K562 (cell line): Measurements from ENCODE around the gene TMEM123. TPM values are rescaled to one million over a fixed set of nuclear protein-coding genes. Genes with fewer than 3 reads are reported as not detected.

Source experiments
- ATAC-seq: fragments of 200-7000 bp; cut with Tn5 transposase; 3 replicates; pipeline ENCODE4 v1.9.1; 2020; ENCODE audit warnings: moderate library complexity
- BruUV-seq: library from RNA; stranded (reverse); fragments of 400-500 nt; replicated peaks from 2 replicates; lab custom pipeline; 2021; lab: Mats Ljungman, UMichigan
- CTCF ChIA-PET: fragments of 300-600 bp; formaldehyde crosslinking; extraction: SDS; loops from one replicate; lab custom pipeline; 2021; ENCODE audit warnings: low intra/inter-chr PET ratio; lab: Yijun Ruan, JAX
- POLR2A ChIA-PET: fragments of 300-600, 350-650 bp; sonication (Branson Sonifier 250); formaldehyde crosslinking; extraction: SDS; loops from one replicate; lab custom pipeline; 2021; ENCODE audit warnings: antibody characterized with exemption, inconsistent platforms; lab: Yijun Ruan, JAX
- DNase-seq, 4 experiments: peaks; one replicate each; pipeline versions ENCODE4 v3.0.0 to v3.0.0-alpha.2; 2011 to 2018; ENCODE audit warnings: low spot score in 3 of 4, mixed read lengths in 3 of 4; ENCODE audit errors: extremely low read depth in 1 of 4
- FAIRE-seq: peaks from 2 replicates; lab custom pipeline; 2011; peaks lifted over from hg19 to GRCh38; lab: Jason Lieb, UNC
- H2AFZ ChIP-seq: 2 replicates; pipeline ENCODE4 v1.6.0; 2011; ENCODE audit warnings: low read depth, low read length, control low read depth, inconsistent platforms
- H3K27ac ChIP-seq: fragments of 200-600 bp; 3 replicates; pipeline ENCODE4 v1.8.0; 2011; ENCODE audit warnings: low read depth, mild to moderate bottlenecking, control low read depth, inconsistent platforms, low read length, moderate library complexity, mixed read lengths; ENCODE audit errors: extremely low read depth
- H3K27me3 ChIP-seq, 2 experiments: fragments of 300-600 bp in 1 of 2; 2 replicates in 1 of 2; 3 replicates in 1 of 2; pipeline versions ENCODE4 v1.6.0 to v1.8.0; 2011; ENCODE audit warnings: inconsistent platforms in 2 of 2, low read length in 2 of 2, mild to moderate bottlenecking in 1 of 2, mixed read lengths in 1 of 2, moderate library complexity in 1 of 2; ENCODE audit not compliant: control insufficient read depth in 2 of 2, insufficient read depth in 2 of 2
- H3K36me3 ChIP-seq: fragments of 300-600 bp; 3 replicates; pipeline ENCODE4 v1.8.0; 2011; ENCODE audit warnings: mild to moderate bottlenecking, low read length, inconsistent platforms; ENCODE audit not compliant: control insufficient read depth, insufficient read depth
- H3K4me1 ChIP-seq, 2 experiments: fragments of 200-600 bp in 1 of 2; replicated peaks in 1 of 2; 2 replicates in 1 of 2; 3 replicates in 1 of 2; pipeline versions ENCODE4 v1.5.1 to v1.8.0; 2011; ENCODE audit warnings: inconsistent platforms in 2 of 2, low read length in 2 of 2, mild to moderate bottlenecking in 1 of 2, mixed read lengths in 1 of 2, moderate library complexity in 1 of 2; ENCODE audit not compliant: control insufficient read depth in 2 of 2, insufficient read depth in 2 of 2
- H3K4me2 ChIP-seq: 2 replicates; pipeline ENCODE4 v1.6.1; 2011; ENCODE audit warnings: low read length, control low read depth, inconsistent platforms, mixed read lengths; ENCODE audit not compliant: insufficient read depth
- H3K4me3 ChIP-seq: fragments of 200-600 bp; sonication (generic), shearing (Covaris generic); 2 replicates; pipeline ENCODE4 v1.5.1; 2016; ENCODE audit warnings: control low read depth, inconsistent platforms
- H3K79me2 ChIP-seq: fragments of 200-600 bp; 3 replicates; pipeline ENCODE4 v1.8.0; 2011; ENCODE audit warnings: low read length, inconsistent platforms; ENCODE audit not compliant: control insufficient read depth, insufficient read depth
- H3K9ac ChIP-seq, 2 experiments: 2 replicates each; pipeline versions ENCODE4 v1.6.0 to v1.6.1; 2011; ENCODE audit warnings: low read depth in 2 of 2, low read length in 2 of 2, control low read depth in 1 of 2, inconsistent platforms in 1 of 2, mild to moderate bottlenecking in 1 of 2, mixed read lengths in 1 of 2; ENCODE audit not compliant: insufficient read depth in 1 of 2
- H3K9me1 ChIP-seq: one replicate; pipeline ENCODE4 v1.6.0; 2011; ENCODE audit warnings: inconsistent platforms, mild to moderate bottlenecking, low read length, moderate library complexity; ENCODE audit not compliant: control insufficient read depth, insufficient read depth
- H3K9me3 ChIP-seq: replicated peaks from 2 replicates; pipeline ENCODE4 v1.5.1; 2011; ENCODE audit warnings: low read depth, low read length, inconsistent platforms; ENCODE audit not compliant: control insufficient read depth, insufficient read depth
- H4K20me1 ChIP-seq: replicated peaks from 2 replicates; pipeline ENCODE4 v1.6.1; 2011; ENCODE audit warnings: low read length, inconsistent platforms, mixed read lengths; ENCODE audit not compliant: control insufficient read depth, insufficient read depth
- ATF3 ChIP-seq, 2 experiments: fragments of 450-650 bp in 1 of 2; sonication (generic) in 1 of 2; formaldehyde crosslinking in 1 of 2; IDR thresholded peaks in 1 of 2; conservative IDR thresholded peaks in 1 of 2; 2 replicates each; pipeline versions ENCODE4 v1.6.1 to v1.8.1; 2016 to 2023; ENCODE audit warnings: mild to moderate bottlenecking in 2 of 2, moderate library complexity in 2 of 2, inconsistent platforms in 1 of 2, missing genetic modification reagents in 1 of 2
- CBX2 ChIP-seq: fragments of 200-600 bp; sonication (generic); IDR thresholded peaks from one replicate; pipeline ENCODE4 v1.6.1; 2012; ENCODE audit warnings: mild to moderate bottlenecking, low read length, inconsistent platforms; ENCODE audit not compliant: insufficient read depth, poor library complexity, severe bottlenecking
- CBX8 ChIP-seq: fragments of 200-600 bp; sonication (generic); IDR thresholded peaks from 2 replicates; pipeline ENCODE4 v1.6.1; 2012; ENCODE audit warnings: borderline replicate concordance, mixed run types, low read depth, mild to moderate bottlenecking, moderate library complexity, mixed read lengths, low read length, control low read depth, inconsistent platforms; ENCODE audit not compliant: poor library complexity, severe bottlenecking; ENCODE audit errors: extremely low read depth
- GATAD2B ChIP-seq: fragments of 450-650 bp; IDR thresholded peaks from 2 replicates; pipeline ENCODE4 v1.6.1; 2017; ENCODE audit warnings: mild to moderate bottlenecking, borderline replicate concordance
- GTF2F1 ChIP-seq: IDR thresholded peaks from 2 replicates; pipeline ENCODE4 v1.6.1; 2011; ENCODE audit warnings: low read depth, low read length, improper control_type of control experiment
- HNRNPL ChIP-seq: fragments of 200-400 bp; formaldehyde crosslinking; IDR thresholded peaks from 2 replicates; pipeline ENCODE4 v1.6.1; 2017; ENCODE audit warnings: low read depth, mild to moderate bottlenecking, low read length
- MYBL2 ChIP-seq, 2 experiments: fragments of 450-650 bp in 1 of 2; sonication (generic) in 1 of 2; formaldehyde crosslinking in 1 of 2; IDR thresholded peaks; 2 replicates each; pipeline versions ENCODE4 v1.6.1 to v1.8.1; 2017 to 2022; ENCODE audit warnings: borderline replicate concordance in 1 of 2, inconsistent platforms in 1 of 2, low read depth in 1 of 2, mild to moderate bottlenecking in 1 of 2, missing genetic modification reagents in 1 of 2, moderate library complexity in 1 of 2
- PHTF2 ChIP-seq: fragments of 250-450 bp; sonication (Bioruptor Pico); IDR thresholded peaks from 2 replicates; pipeline ENCODE4 v1.5.0; 2021; ENCODE audit warnings: mild to moderate bottlenecking
- PPARD ChIP-seq: fragments of 250-450 bp; sonication (Bioruptor Pico); IDR thresholded peaks from 2 replicates; pipeline ENCODE4 v1.8.0; 2022; ENCODE audit warnings: inconsistent platforms, mild to moderate bottlenecking, moderate library complexity
- RFX7 ChIP-seq: fragments of 250-450 bp; sonication (Bioruptor Pico); IDR thresholded peaks from 2 replicates; pipeline ENCODE4 v1.5.1; 2021; ENCODE audit warnings: mild to moderate bottlenecking
- ZNF449 ChIP-seq: fragments of 250-450 bp; sonication (Bioruptor Pico); IDR thresholded peaks from 2 replicates; pipeline ENCODE4 v1.8.0; 2022; ENCODE audit warnings: moderate library complexity, mild to moderate bottlenecking, inconsistent platforms
- ZNF639 ChIP-seq, 2 experiments: fragments of 200-800 bp in 1 of 2; sonication (Bioruptor generic) in 1 of 2; sonication (generic) in 1 of 2; formaldehyde crosslinking in 1 of 2; IDR thresholded peaks in 1 of 2; conservative IDR thresholded peaks in 1 of 2; 2 replicates each; pipeline versions ENCODE4 v1.5.0 to v1.6.1; 2016 to 2020; ENCODE audit warnings: missing compliant biosample characterization in 1 of 2, missing genetic modification characterization in 1 of 2, missing genetic modification reagents in 1 of 2
- WGBS: fragments of 100-300 bp; shearing (Covaris generic); methylation state at CpG from one replicate; pipeline ENCODE4 v1.1.6; 2016; ENCODE audit warnings: low coverage, mixed read lengths; ENCODE audit not compliant: insufficient coverage; ENCODE audit errors: missing lambda C conversion rate; 5-methylcytosine and 5-hydroxymethylcytosine counted together
- in situ Hi-C: fragments of 300-500 bp; cut with MboI; formaldehyde crosslinking; loops from 4 replicates; pipeline ENCODE4 v1.15.0; 2018; ENCODE audit warnings: inconsistent platforms, mixed read lengths
- intact Hi-C: fragments of 100-400 bp; cut with micrococcal nuclease; formaldehyde crosslinking; loops from 2 replicates; pipeline ENCODE4 v1.14.2; 2022
- polyA plus RNA-seq, 8 experiments: library from polyadenylated mRNA; depleted of rRNA in 4 of 8; stranded (reverse) in 5 of 8; unstranded in 3 of 8; fragments of >200 nt; fragmentation: Nextera tagmentation in 2 of 8; fragmentation: Illumina TruSeq in 1 of 8; extraction: Ambion mirVana in 2 of 8; extraction: Trizol in 1 of 8; gene quantifications; 2 replicates each; pipeline versions ENCODE4 v1.2.1 to v1.2.3, GENCODE V29; 2011 to 2014; ENCODE audit warnings: inconsistent platforms in 1 of 8, missing spikeins in 1 of 8
- total RNA-seq, 7 experiments: library from RNA; depleted of rRNA in 6 of 7; stranded (reverse); fragments of >200 nt in 6 of 7; fragmentation: Illumina TruSeq in 2 of 7; extraction: Trizol in 2 of 7; gene quantifications; 2 replicates each; pipeline versions ENCODE4 v1.2.1 to v1.2.3, GENCODE V29; 2011 to 2021; ENCODE audit warnings: low replicate concordance in 1 of 7
- TF ChIP-seq, protein P1 (sequence below): fragments of 450-650 bp; IDR thresholded peaks from 2 replicates; pipeline ENCODE4 v1.6.1; 2017; ENCODE audit warnings: mild to moderate bottlenecking, moderate library complexity

The TMEM123 gene
- total and polyA plus RNA-seq, 9 of the 15 experiments (the other 6 are each of a cell fraction or from before 2014, with no cell fraction given), result 19.8 to 344 (median 82.4) TPM

DNA sequence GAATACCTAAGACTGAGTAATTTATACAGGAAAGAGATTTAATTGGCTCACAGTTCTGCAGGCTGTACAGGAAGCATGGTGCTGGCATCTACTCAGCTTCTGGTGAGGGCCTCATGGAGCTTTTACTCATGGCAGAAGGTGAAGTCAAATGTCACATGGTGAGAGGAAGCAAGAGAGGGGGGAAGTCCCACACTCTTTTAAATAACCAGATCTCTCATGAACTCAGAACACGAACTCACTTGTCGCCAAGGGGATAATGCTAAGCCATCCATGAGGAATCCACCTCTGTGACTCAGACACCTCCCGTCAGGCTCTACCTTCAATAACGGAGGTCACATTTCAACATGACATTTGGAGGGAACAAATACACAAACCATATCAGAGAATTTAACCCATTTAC is 63.3 kb downstream of the TMEM123 start:
- Histone ChIP-seq H4K20me1 (no peaks in the 10 kb centered on the region), H3K36me3 (peaks cover 26% of the 10 kb centered on the region), H3K27ac (no peak overlapping the region), H2AFZ (no peak overlapping the region), H3K9ac (no peak overlapping the region), H3K4me1 (peaks cover 15 to 31% of the 10 kb centered on the region in 2 experiments; a peak in 4 of 5 replicates), H3K9me3 (peaks cover 3% of the 10 kb centered on the region; the same call in 1 of the 2 replicates), H3K9me1 (no peaks in the 10 kb centered on the region), H3K79me2 (no peaks in the 10 kb centered on the region), H3K27me3 (no peaks in the 10 kb centered on the region), H3K4me3 (no peak overlapping the region), H3K4me2 (no peak overlapping the region)
- CTCF ChIA-PET, result no interaction called here
- POLR2A ChIA-PET, result interaction anchor here (0.6 to 1.0 kb wide), 2 partner anchors 63 to 914 kb away, joined by 3 to 4 read pairs; no protein-coding TSS in a partner anchor
- intact Hi-C loops, result loop anchor here (5.0 kb wide), 1 partner anchor 63 kb away; the partner anchor contains the start of gene TMEM123
- DNase-seq, result no peak
- in situ Hi-C loops, result no loop called here
- BruUV-seq, result no TSS peak
- WGBS, result 89% methylated on average over 4 of the region's 4 CpGs
- FAIRE-seq, result no peak
- no peak for ATAC-seq
- TF ChIP-seq PPARD (no peak), CBX8 (no peak), HNRNPL (no peak), GATAD2B (no peak), ATF3 (IDR thresholded peaks at IDR 0.05) (no peak), ATF3 (CRISPR knock-in tag; conservative IDR thresholded peaks at IDR 0.05) (no peak), PHTF2 (no peak), GTF2F1 (no peak), ZNF639 (CRISPR knock-in tag; conservative IDR thresholded peaks at IDR 0.05 in 1 of 2, IDR thresholded peaks at IDR 0.05 in 1 of 2) (no peak), MYBL2 (IDR thresholded peaks at IDR 0.05; ENCODE audit: low read depth) (no peak), MYBL2 (CRISPR knock-in tag; IDR thresholded peaks at IDR 0.05; ENCODE audit: borderline replicate concordance) (no peak), CBX2 (no peak), RFX7 (CRISPR knock-in tag) (no peak), ZNF449 (CRISPR knock-in tag) (no peak)
- TF ChIP-seq, protein P1, sequence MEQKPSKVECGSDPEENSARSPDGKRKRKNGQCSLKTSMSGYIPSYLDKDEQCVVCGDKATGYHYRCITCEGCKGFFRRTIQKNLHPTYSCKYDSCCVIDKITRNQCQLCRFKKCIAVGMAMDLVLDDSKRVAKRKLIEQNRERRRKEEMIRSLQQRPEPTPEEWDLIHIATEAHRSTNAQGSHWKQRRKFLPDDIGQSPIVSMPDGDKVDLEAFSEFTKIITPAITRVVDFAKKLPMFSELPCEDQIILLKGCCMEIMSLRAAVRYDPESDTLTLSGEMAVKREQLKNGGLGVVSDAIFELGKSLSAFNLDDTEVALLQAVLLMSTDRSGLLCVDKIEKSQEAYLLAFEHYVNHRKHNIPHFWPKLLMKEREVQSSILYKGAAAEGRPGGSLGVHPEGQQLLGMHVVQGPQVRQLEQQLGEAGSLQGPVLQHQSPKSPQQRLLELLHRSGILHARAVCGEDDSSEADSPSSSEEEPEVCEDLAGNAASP, result no peak
